B cell (primary cell): Measurements from ENCODE around the gene UBE2O. TPM values are rescaled to one million over a fixed set of nuclear protein-coding genes. Genes with fewer than 3 reads are reported as not detected.

Experiments
- ATAC-seq: fragments of 200-7000 bp; cut with Tn5 transposase; one replicate; pipeline ENCODE4 v1.10.0; 2021; ENCODE audit warnings: low read depth, mild to moderate bottlenecking, moderate number of reproducible peaks, moderate library complexity
- CTCF ChIA-PET: fragments of 350-600 bp; sonication (Branson Sonifier 250); formaldehyde crosslinking; loops from one replicate; lab custom pipeline; 2021; ENCODE audit warnings: antibody characterized with exemption, inconsistent platforms; lab: Charles Lee
- POLR2A ChIA-PET: fragments of 350-600 bp; sonication (Branson Sonifier 250); formaldehyde crosslinking; loops from one replicate; lab custom pipeline; 2021; ENCODE audit warnings: antibody characterized with exemption; lab: Charles Lee
- DNase-seq: peaks from one replicate; pipeline ENCODE4 v3.0.0; 2013
- H2AFZ ChIP-seq: 2 replicates; pipeline ENCODE4 v1.6.1; 2012; ENCODE audit warnings: mild to moderate bottlenecking, low read depth, low read length; ENCODE audit not compliant: insufficient read depth, poor library complexity, severe bottlenecking
- H3K27ac ChIP-seq, 2 donors: 1 replicate in 1 of 2; 2 replicates in 1 of 2; pipeline ENCODE4 v1.5.1; 2012 to 2013; ENCODE audit warnings: low read length in 2 of 2, mild to moderate bottlenecking in 2 of 2, moderate library complexity in 1 of 2
- H3K27me3 ChIP-seq, 4 experiments: fragments of 200-600 bp in 1 of 4; sonication (generic) in 1 of 4; replicated peaks in 1 of 4; 1 replicate in 2 of 4; 2 replicates in 2 of 4; pipeline versions ENCODE4 v1.6.1 to v1.7.0; 2013 to 2016; ENCODE audit warnings: low read length in 3 of 4, mild to moderate bottlenecking in 2 of 4, mixed read lengths in 1 of 4, moderate library complexity in 1 of 4; ENCODE audit not compliant: insufficient read depth in 4 of 4, control insufficient read depth in 3 of 4; ENCODE audit errors: control extremely low read depth in 1 of 4
- H3K36me3 ChIP-seq, 2 experiments: replicated peaks in 1 of 2; 1 replicate in 1 of 2; 2 replicates in 1 of 2; pipeline versions ENCODE4 v1.6.1 to v1.7.1; 2013; ENCODE audit warnings: low read length in 1 of 2; ENCODE audit not compliant: insufficient read depth in 2 of 2, control insufficient read depth in 1 of 2; ENCODE audit errors: control extremely low read depth in 1 of 2, extremely low read depth in 1 of 2
- H3K4me1 ChIP-seq, 2 donors: fragments of 200-600 bp in 1 of 2; sonication (generic) in 1 of 2; 1 replicate in 1 of 2; 2 replicates in 1 of 2; pipeline versions ENCODE4 v1.5.1 to v1.6.1; 2013 to 2017; ENCODE audit warnings: low read length in 2 of 2; ENCODE audit not compliant: control insufficient read depth in 2 of 2, insufficient read depth in 2 of 2
- H3K4me2 ChIP-seq: replicated peaks from 2 replicates; pipeline ENCODE3; 2012; ENCODE audit warnings: mild to moderate bottlenecking, low read depth, low read length; ENCODE audit not compliant: poor library complexity, severe bottlenecking
- H3K4me3 ChIP-seq, 5 experiments: fragments of 200-600 bp in 1 of 5; sonication (generic) in 1 of 5; 1 replicate in 3 of 5; 2 replicates in 2 of 5; pipeline versions ENCODE4 v1.5.1 to v1.7.0; 2011 to 2016; ENCODE audit warnings: low read length in 4 of 5, mild to moderate bottlenecking in 4 of 5, low read depth in 2 of 5, control low read depth in 1 of 5, moderate library complexity in 1 of 5; ENCODE audit not compliant: insufficient read depth in 1 of 5; ENCODE audit errors: control extremely low read depth in 1 of 5, extremely low read depth in 1 of 5
- H3K79me2 ChIP-seq: fragments of 200-600 bp; sonication (generic); one replicate; pipeline ENCODE4 v1.6.0; 2016; ENCODE audit warnings: low read length; ENCODE audit not compliant: control insufficient read depth, insufficient read depth
- H3K9ac ChIP-seq: fragments of 200-600 bp; sonication (generic); 2 replicates; pipeline ENCODE4 v1.6.1; 2017; ENCODE audit warnings: mild to moderate bottlenecking, low read length, moderate library complexity
- H3K9me3 ChIP-seq, 3 donors: one replicate each; pipeline versions ENCODE4 v1.6.1 to v1.7.1; 2013; ENCODE audit warnings: low read length in 2 of 3; ENCODE audit not compliant: control insufficient read depth in 2 of 3, insufficient read depth in 1 of 3; ENCODE audit errors: control extremely low read depth in 1 of 3
- H4K20me1 ChIP-seq: 2 replicates; pipeline ENCODE4 v1.6.0; 2012; ENCODE audit warnings: mild to moderate bottlenecking, low read length; ENCODE audit not compliant: insufficient read depth, control insufficient read depth, poor library complexity, severe bottlenecking
- H3K27ac Mint-ChIP-seq: one replicate; pipeline ENCODE4 v1.8.0; 2021; ENCODE audit warnings: mixed read lengths
- H3K27me3 Mint-ChIP-seq: one replicate; pipeline ENCODE4 v1.8.0; 2021; ENCODE audit warnings: mixed read lengths
- H3K4me1 Mint-ChIP-seq: one replicate; pipeline ENCODE4 v1.8.0; 2021; ENCODE audit warnings: mixed read lengths
- H3K4me3 Mint-ChIP-seq: one replicate; pipeline ENCODE4 v1.8.0; 2021; ENCODE audit warnings: mixed read lengths
- H3K9me3 Mint-ChIP-seq: one replicate; pipeline ENCODE4 v1.8.0; 2022; ENCODE audit warnings: mixed read lengths; ENCODE audit not compliant: insufficient read depth
- EZH2 ChIP-seq: IDR thresholded peaks from 2 replicates; pipeline ENCODE4 v1.6.1; 2012; ENCODE audit warnings: borderline replicate concordance, low read depth, mild to moderate bottlenecking, moderate library complexity, low read length; ENCODE audit not compliant: insufficient read depth, poor library complexity, severe bottlenecking
- WGBS: methylation state at CpG from one replicate; pipeline ENCODE4 v1.1.5; 2013; ENCODE audit warnings: missing lambda C conversion rate; ENCODE audit not compliant: insufficient coverage; 5-methylcytosine and 5-hydroxymethylcytosine counted together
- intact Hi-C: fragments of 100-400 bp; cut with micrococcal nuclease; formaldehyde crosslinking; loops from one replicate; pipeline ENCODE4 v1.10.0; 2022
- polyA plus RNA-seq: library from polyadenylated mRNA; depleted of rRNA; stranded (reverse); fragments of >200 nt; gene quantifications from 2 replicates; pipeline ENCODE4 v1.2.3, GENCODE V29; 2012
- total RNA-seq, 2 donors: library from RNA; stranded (reverse); fragments of 120-200 nt in 1 of 2; gene quantifications; 1 replicate in 1 of 2; 2 replicates in 1 of 2; pipeline versions ENCODE4 v1.2.3 to v1.2.4, GENCODE V29; 2013 to 2022
- TF ChIP-seq, protein P1 (sequence below): fragments of 200-600 bp; IDR thresholded peaks from one replicate; pipeline ENCODE4 v1.8.0; 2022; ENCODE audit warnings: antibody characterized with exemption, mild to moderate bottlenecking

UBE2O gene
- total and polyA plus RNA-seq, 2 donors (not counting 1 experiment from before 2014, with no cell fraction given), result 41.3 to 54.0 TPM

- no peaks in the 10 kb centered on the region for H3K9me3 Mint-ChIP-seq
- ChIA-PET POLR2A (interaction anchor here (0.7 kb wide), 1 partner anchor 357 kb away, joined by 3 read pairs; no protein-coding TSS in a partner anchor), CTCF (interaction anchor here (1.0 to 3.9 kb wide), 3 partner anchors 9 to 27 kb away, joined by 3 to 20 read pairs (median 5); no protein-coding TSS in a partner anchor)
- no peak for ATAC-seq
- H3K27me3 Mint-ChIP-seq, result peaks cover 12% of the 10 kb centered on the region
- peaks cover 0 to 2% (median 0%) of the 10 kb centered on the region in 4 experiments for H3K27me3 ChIP-seq
- no peak for DNase-seq
- no peaks in the 10 kb centered on the region for H3K36me3 ChIP-seq
- 97% methylated on average over 6 of the region's 11 CpGs for WGBS
- no peak overlapping the region for H3K9ac ChIP-seq
- H2AFZ ChIP-seq, result no peak overlapping the region
- no peak overlapping the region for H3K4me3 ChIP-seq
- H3K27ac Mint-ChIP-seq, result no peak overlapping the region
- H3K27ac ChIP-seq, result no peak overlapping the region
- H3K79me2 ChIP-seq, result no peaks in the 10 kb centered on the region
- TF ChIP-seq EZH2, result no peak
- TF ChIP-seq, protein P1, sequence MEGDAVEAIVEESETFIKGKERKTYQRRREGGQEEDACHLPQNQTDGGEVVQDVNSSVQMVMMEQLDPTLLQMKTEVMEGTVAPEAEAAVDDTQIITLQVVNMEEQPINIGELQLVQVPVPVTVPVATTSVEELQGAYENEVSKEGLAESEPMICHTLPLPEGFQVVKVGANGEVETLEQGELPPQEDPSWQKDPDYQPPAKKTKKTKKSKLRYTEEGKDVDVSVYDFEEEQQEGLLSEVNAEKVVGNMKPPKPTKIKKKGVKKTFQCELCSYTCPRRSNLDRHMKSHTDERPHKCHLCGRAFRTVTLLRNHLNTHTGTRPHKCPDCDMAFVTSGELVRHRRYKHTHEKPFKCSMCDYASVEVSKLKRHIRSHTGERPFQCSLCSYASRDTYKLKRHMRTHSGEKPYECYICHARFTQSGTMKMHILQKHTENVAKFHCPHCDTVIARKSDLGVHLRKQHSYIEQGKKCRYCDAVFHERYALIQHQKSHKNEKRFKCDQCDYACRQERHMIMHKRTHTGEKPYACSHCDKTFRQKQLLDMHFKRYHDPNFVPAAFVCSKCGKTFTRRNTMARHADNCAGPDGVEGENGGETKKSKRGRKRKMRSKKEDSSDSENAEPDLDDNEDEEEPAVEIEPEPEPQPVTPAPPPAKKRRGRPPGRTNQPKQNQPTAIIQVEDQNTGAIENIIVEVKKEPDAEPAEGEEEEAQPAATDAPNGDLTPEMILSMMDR, result no peak
- no peak overlapping the region for H3K4me2 ChIP-seq
- no peaks in the 10 kb centered on the region for H3K4me1 ChIP-seq
- intact Hi-C loops, result no loop called here
- no peaks in the 10 kb centered on the region for H3K4me1 Mint-ChIP-seq
- H3K4me3 Mint-ChIP-seq, result no peak overlapping the region
- H3K9me3 ChIP-seq, result no peaks in the 10 kb centered on the region
- H4K20me1 ChIP-seq, result no peaks in the 10 kb centered on the region
These were observed 82.5 kb downstream of the UBE2O start for GRCh38 chr17:76370261-76370993.

- DNase-seq, result no peak
- H3K27ac ChIP-seq, result no peak overlapping the region
- no peak overlapping the region for H3K4me3 Mint-ChIP-seq
- no peaks in the 10 kb centered on the region for H3K36me3 ChIP-seq
- H3K4me1 Mint-ChIP-seq, result no peaks in the 10 kb centered on the region
- H3K4me3 ChIP-seq, result no peak overlapping the region
- H3K79me2 ChIP-seq, result no peaks in the 10 kb centered on the region
- peaks cover 0 to 6% (median 0%) of the 10 kb centered on the region in 4 experiments for H3K27me3 ChIP-seq
- no peak overlapping the region for H3K9ac ChIP-seq
- TF ChIP-seq, protein P1, result no peak
- TF ChIP-seq EZH2, result no peak
- H3K4me2 ChIP-seq, result no peak overlapping the region
- H4K20me1 ChIP-seq, result no peaks in the 10 kb centered on the region
- no peaks in the 10 kb centered on the region for H3K9me3 Mint-ChIP-seq
- H3K27me3 Mint-ChIP-seq, result peaks cover 9% of the 10 kb centered on the region
- intact Hi-C loops, result no loop called here
- no peaks in the 10 kb centered on the region for H3K9me3 ChIP-seq
- no peak overlapping the region for H2AFZ ChIP-seq
- POLR2A ChIA-PET, result interaction anchor here (0.7 kb wide), 1 partner anchor 356 kb away, joined by 3 read pairs; no protein-coding TSS in a partner anchor
- 89% methylated on average over 7 of the region's 7 CpGs for WGBS
- no peaks in the 10 kb centered on the region for H3K4me1 ChIP-seq
- ATAC-seq, result no peak
- CTCF ChIA-PET, result interaction anchor here (1.0 to 3.9 kb wide), 3 partner anchors 8 to 28 kb away, joined by 3 to 20 read pairs (median 5); no protein-coding TSS in a partner anchor
- no peak overlapping the region for H3K27ac Mint-ChIP-seq
These were observed 83.1 kb downstream of the UBE2O start for GRCh38 chr17:76369804-76370203.
